Measurements from ENCODE around the gene RFXANK. TPM values are rescaled to one million over a fixed set of nuclear protein-coding genes. Genes with fewer than 3 reads are reported as not detected.

RFXANK gene
- total RNA-seq, 2 experiments from 2014 or later: 110 to 121 TPM

GRCh38 chr19:19155495-19156219 lies 36.4 kb upstream of the RFXANK start:
- H3K4me3 Mint-ChIP-seq: no peak overlapping the region
- peaks cover 8% of the 10 kb centered on the region for H3K36me3 Mint-ChIP-seq
- H3K9me3 Mint-ChIP-seq (ENCODE audit: low read depth): no peaks in the 10 kb centered on the region
- ATAC-seq (no peak), DNase-seq (no peak)
- no peak overlapping the region for H3K27ac Mint-ChIP-seq
- H3K4me1 Mint-ChIP-seq: no peaks in the 10 kb centered on the region
- H3K27me3 Mint-ChIP-seq: no peaks in the 10 kb centered on the region
- CTCF ChIA-PET: interaction anchor here (0.5 to 1.9 kb wide), 7 partner anchors 10 to 210 kb away, joined by 3 to 8 read pairs (median 4); partner anchors contain the start of gene MEF2B

- Mint-ChIP-seq H3K4me1 (no peaks in the 10 kb centered on the region), H3K36me3 (peaks cover 8% of the 10 kb centered on the region), H3K27ac (no peak overlapping the region), H3K27me3 (no peaks in the 10 kb centered on the region), H3K4me3 (no peak overlapping the region), H3K9me3 (ENCODE audit: low read depth) (no peaks in the 10 kb centered on the region)
- no peak for ATAC-seq
- DNase-seq: no peak
- CTCF ChIA-PET: interaction anchor here (1.4 to 1.8 kb wide), 4 partner anchors 12 to 17 kb away, joined by 3 to 6 read pairs (median 4); no protein-coding TSS in a partner anchor
Observed at GRCh38 chr19:19157808-19158207, 34.2 kb upstream of the RFXANK start.

GRCh38 chr19:19159534-19159933 lies 32.5 kb upstream of the RFXANK start:
- DNase-seq (no peak), ATAC-seq (no peak)
- Mint-ChIP-seq H3K4me1 (no peaks in the 10 kb centered on the region), H3K36me3 (peaks cover 8% of the 10 kb centered on the region), H3K27ac (no peak overlapping the region), H3K4me3 (no peak overlapping the region), H3K9me3 (ENCODE audit: low read depth) (no peaks in the 10 kb centered on the region), H3K27me3 (no peaks in the 10 kb centered on the region)
- CTCF ChIA-PET: interaction anchor here (1.1 to 1.9 kb wide), 2 partner anchors 14 to 16 kb away, joined by 3 to 4 read pairs; no protein-coding TSS in a partner anchor

GRCh38 chr19:19160461-19161035 lies 31.5 kb upstream of the RFXANK start:
- peaks cover 8% of the 10 kb centered on the region for H3K36me3 Mint-ChIP-seq
- CTCF ChIA-PET: interaction anchor here (1.9 to 2.7 kb wide), 2 partner anchors 14 to 15 kb away, joined by 4 to 7 read pairs; no protein-coding TSS in a partner anchor
- H3K27me3 Mint-ChIP-seq: no peaks in the 10 kb centered on the region
- no peak overlapping the region for H3K4me3 Mint-ChIP-seq
- DNase-seq (no peak), ATAC-seq (no peak)
- no peaks in the 10 kb centered on the region for H3K4me1 Mint-ChIP-seq
- H3K9me3 Mint-ChIP-seq (ENCODE audit: low read depth): no peaks in the 10 kb centered on the region
- no peak overlapping the region for H3K27ac Mint-ChIP-seq

GRCh38 chr19:19162495-19162894 lies 29.6 kb upstream of the RFXANK start:
- H3K4me3 Mint-ChIP-seq: no peak overlapping the region
- H3K4me1 Mint-ChIP-seq: no peaks in the 10 kb centered on the region
- no peaks in the 10 kb centered on the region for H3K27me3 Mint-ChIP-seq
- CTCF ChIA-PET: interaction anchor here (1.3 to 2.7 kb wide), 2 partner anchors 12 to 16 kb away, joined by 3 to 7 read pairs; no protein-coding TSS in a partner anchor
- ATAC-seq: no peak
- H3K36me3 Mint-ChIP-seq: no peaks in the 10 kb centered on the region
- H3K9me3 Mint-ChIP-seq (ENCODE audit: low read depth): no peaks in the 10 kb centered on the region
- no peak for DNase-seq
- no peak overlapping the region for H3K27ac Mint-ChIP-seq

GRCh38 chr19:19165396-19165795 lies 26.7 kb upstream of the RFXANK start:
- CTCF ChIA-PET: no interaction called here
- Mint-ChIP-seq H3K4me1 (peaks cover 8% of the 10 kb centered on the region), H3K36me3 (no peaks in the 10 kb centered on the region), H3K4me3 (no peak overlapping the region), H3K27ac (no peak overlapping the region), H3K9me3 (ENCODE audit: low read depth) (no peaks in the 10 kb centered on the region), H3K27me3 (no peaks in the 10 kb centered on the region)
- DNase-seq (no peak), ATAC-seq (no peak)

- Mint-ChIP-seq H3K27ac (no peak overlapping the region), H3K9me3 (ENCODE audit: low read depth) (no peaks in the 10 kb centered on the region), H3K4me3 (no peak overlapping the region), H3K4me1 (peaks cover 12% of the 10 kb centered on the region), H3K36me3 (no peaks in the 10 kb centered on the region), H3K27me3 (no peaks in the 10 kb centered on the region)
- CTCF ChIA-PET: interaction anchor here (1.1 kb wide), 1 partner anchor 22 kb away, joined by 3 read pairs; no protein-coding TSS in a partner anchor
- ATAC-seq (no peak), DNase-seq (no peak)
Observed at GRCh38 chr19:19167612-19168011, 24.4 kb upstream of the RFXANK start.

GRCh38 chr19:19169236-19170052 lies 22.6 kb upstream of the RFXANK start:
- Mint-ChIP-seq H3K9me3 (ENCODE audit: low read depth) (no peaks in the 10 kb centered on the region), H3K4me3 (no peak overlapping the region), H3K27ac (no peak overlapping the region), H3K4me1 (peaks cover 12% of the 10 kb centered on the region), H3K36me3 (no peaks in the 10 kb centered on the region), H3K27me3 (no peaks in the 10 kb centered on the region)
- DNase-seq (no peak), ATAC-seq (no peak)
- CTCF ChIA-PET: interaction anchor here (0.6 to 1.6 kb wide), 3 partner anchors 13 to 192 kb away, joined by 3 to 5 read pairs (median 4); no protein-coding TSS in a partner anchor

GRCh38 chr19:19170053-19170872 lies 21.8 kb upstream of the RFXANK start, which contains the start of gene MEF2B:
TSS of gene MEF2B (minus strand) at chr19:19170263. CDS start at chr19:19150735, 19,528 bp downstream.
- no peak within 1 kb of the TSS for H3K27ac Mint-ChIP-seq
- H3K4me3 Mint-ChIP-seq: no peak within 1 kb of the TSS
- peak; percentile 82 for DNase-seq
- peak; percentile 90 for ATAC-seq
- no peaks in the 10 kb centered on the region for H3K9me3 Mint-ChIP-seq (ENCODE audit: low read depth)
- peaks cover 12% of the 10 kb centered on the region for H3K4me1 Mint-ChIP-seq
- CTCF ChIA-PET: interaction anchor here (0.6 to 1.6 kb wide), 2 partner anchors 14 to 191 kb away, joined by 3 to 5 read pairs; no protein-coding TSS in a partner anchor
- H3K27me3 Mint-ChIP-seq: no peaks in the 10 kb centered on the region
- H3K36me3 Mint-ChIP-seq: no peaks in the 10 kb centered on the region

- Mint-ChIP-seq H3K9me3 (ENCODE audit: low read depth) (no peaks in the 10 kb centered on the region), H3K36me3 (no peaks in the 10 kb centered on the region), H3K4me3 (no peak overlapping the region), H3K27me3 (no peaks in the 10 kb centered on the region), H3K27ac (no peak overlapping the region), H3K4me1 (peaks cover 12% of the 10 kb centered on the region)
- CTCF ChIA-PET: no interaction called here
- DNase-seq (no peak), ATAC-seq (no peak)
Observed at GRCh38 chr19:19170873-19171672, 21.0 kb upstream of the RFXANK start.

GRCh38 chr19:19171821-19172532 lies 20.1 kb upstream of the RFXANK start:
- H3K36me3 Mint-ChIP-seq: no peaks in the 10 kb centered on the region
- no peaks in the 10 kb centered on the region for H3K27me3 Mint-ChIP-seq
- no peak for ATAC-seq
- no peak overlapping the region for H3K27ac Mint-ChIP-seq
- CTCF ChIA-PET: no interaction called here
- no peak for DNase-seq
- H3K9me3 Mint-ChIP-seq (ENCODE audit: low read depth): no peaks in the 10 kb centered on the region
- no peak overlapping the region for H3K4me3 Mint-ChIP-seq
- peaks cover 12% of the 10 kb centered on the region for H3K4me1 Mint-ChIP-seq

Data from activated CD8-positive, alpha-beta memory T cell treated with anti-CD3 and anti-CD28 coated beads, Interleukin-2, amount 10 ng/mL, durations not matched to agents 7 days and 5 days (primary cell).